D721Med (cell line): ENCODE data around the gene TSHR.
A peak's percentile ranks its signal among the peaks of the same experiment; 100 is the strongest.

Experiments used
- DNase-seq: peaks from one replicate; pipeline ENCODE4 v3.0.0; 2011; ENCODE audit warnings: low spot score; ENCODE audit not compliant: insufficient read length
- FAIRE-seq: peaks from 2 replicates; lab custom pipeline; 2011; peaks lifted over from hg19 to GRCh38; lab: Jason Lieb, UNC
- TF ChIP-seq, protein P1 (sequence below): IDR thresholded peaks from 2 replicates; pipeline ENCODE4 v1.5.1; 2012; ENCODE audit warnings: mild to moderate bottlenecking, control low read depth; ENCODE audit not compliant: insufficient read depth; ENCODE audit errors: missing control alignments

Gene TSHR

DNA sequence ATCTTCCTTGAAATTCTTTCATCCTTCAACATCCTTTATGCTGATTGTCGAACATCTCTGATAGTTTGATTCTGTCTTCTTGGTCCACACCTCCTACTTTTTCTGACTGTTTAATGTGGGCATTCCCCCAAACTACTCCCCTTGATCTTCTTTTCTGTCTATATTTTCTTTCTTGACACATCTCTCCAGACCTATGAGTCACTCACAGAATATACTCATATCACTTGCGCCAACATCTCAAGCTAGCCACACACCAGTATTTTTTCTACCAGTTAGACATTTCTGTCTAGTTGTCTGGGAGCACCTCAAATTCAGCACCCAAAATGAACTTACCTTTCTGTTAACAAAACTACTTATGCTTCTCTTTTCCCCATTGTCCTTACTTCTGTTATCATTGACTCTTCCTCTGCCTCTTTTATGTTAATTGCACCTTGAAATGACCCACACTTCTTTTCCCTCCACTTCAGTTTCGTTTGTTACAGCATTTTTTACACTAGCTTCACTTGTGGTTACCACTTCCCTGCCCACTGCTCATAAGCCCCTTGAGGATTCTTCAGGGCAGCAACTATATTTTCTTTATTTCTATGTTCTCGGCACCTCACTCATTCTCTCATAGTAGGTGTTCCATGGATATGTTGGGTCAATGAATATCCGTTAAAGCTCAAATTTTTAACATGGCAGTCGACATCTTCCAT, 33.5 kb downstream of the TSHR start:
- DNase-seq (no peak), FAIRE-seq (no peak)
- TF ChIP-seq, protein P1, sequence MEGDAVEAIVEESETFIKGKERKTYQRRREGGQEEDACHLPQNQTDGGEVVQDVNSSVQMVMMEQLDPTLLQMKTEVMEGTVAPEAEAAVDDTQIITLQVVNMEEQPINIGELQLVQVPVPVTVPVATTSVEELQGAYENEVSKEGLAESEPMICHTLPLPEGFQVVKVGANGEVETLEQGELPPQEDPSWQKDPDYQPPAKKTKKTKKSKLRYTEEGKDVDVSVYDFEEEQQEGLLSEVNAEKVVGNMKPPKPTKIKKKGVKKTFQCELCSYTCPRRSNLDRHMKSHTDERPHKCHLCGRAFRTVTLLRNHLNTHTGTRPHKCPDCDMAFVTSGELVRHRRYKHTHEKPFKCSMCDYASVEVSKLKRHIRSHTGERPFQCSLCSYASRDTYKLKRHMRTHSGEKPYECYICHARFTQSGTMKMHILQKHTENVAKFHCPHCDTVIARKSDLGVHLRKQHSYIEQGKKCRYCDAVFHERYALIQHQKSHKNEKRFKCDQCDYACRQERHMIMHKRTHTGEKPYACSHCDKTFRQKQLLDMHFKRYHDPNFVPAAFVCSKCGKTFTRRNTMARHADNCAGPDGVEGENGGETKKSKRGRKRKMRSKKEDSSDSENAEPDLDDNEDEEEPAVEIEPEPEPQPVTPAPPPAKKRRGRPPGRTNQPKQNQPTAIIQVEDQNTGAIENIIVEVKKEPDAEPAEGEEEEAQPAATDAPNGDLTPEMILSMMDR = no peak

DNA sequence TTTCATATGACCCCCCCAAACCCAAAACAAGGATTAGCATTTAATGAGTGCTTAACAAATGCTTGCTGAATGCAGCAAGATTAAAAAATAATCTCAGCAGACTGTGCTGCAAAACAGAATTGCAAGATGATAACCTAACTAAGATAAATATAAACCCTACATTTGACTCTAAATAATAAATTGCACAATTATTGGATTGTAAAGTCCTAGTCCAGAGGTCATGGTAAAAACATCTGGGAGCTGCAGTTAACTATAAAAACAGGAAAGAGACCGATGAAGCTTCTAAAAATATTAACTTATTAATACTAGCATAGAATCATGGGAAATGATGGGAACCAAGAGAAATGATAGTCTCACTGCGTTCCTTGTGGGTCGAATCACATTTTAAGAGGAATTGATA, 37.2 kb downstream of the TSHR start:
- TF ChIP-seq, protein P1 = no peak
- DNase-seq (no peak), FAIRE-seq (peak; percentile 80)

DNA sequence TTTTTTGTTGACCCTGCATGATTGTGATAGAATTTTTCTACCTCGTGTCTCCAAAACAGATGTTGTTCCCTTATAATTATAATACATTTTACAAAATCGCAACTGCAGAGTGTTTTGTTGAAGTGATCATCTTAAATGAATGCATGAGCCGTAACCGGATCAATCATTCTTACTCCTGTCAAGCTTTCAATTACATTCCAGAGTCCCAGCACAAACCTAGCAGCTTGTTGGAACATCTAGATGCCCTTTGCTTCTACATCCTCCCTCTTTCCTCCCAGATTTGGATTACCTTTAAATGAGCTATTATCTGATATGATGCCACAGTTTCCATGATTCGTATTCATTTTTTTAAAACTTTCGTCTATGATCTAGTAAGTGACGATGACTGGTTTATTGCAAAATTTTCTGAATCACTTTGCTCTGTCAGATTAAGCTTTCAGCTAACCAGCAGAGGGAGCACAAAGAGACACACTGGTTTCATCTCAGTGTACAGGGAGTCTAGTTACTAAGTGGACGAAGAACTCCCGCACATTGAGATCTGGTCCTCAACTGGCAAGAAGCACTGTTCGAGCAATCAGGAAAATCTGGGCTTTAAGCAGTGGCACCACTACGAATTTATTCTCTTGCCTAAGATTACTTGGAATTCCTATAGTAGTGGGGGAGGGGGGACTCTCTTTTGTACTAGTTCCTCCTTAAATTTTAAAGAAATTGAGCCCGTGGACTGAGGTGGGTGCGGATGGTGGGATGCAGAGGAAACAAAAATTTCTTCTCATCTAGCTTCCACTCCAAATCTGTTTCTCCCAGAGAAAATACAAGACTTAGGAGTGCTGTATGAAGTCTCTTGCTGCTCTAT, 40.9 kb downstream of the TSHR start:
- TF ChIP-seq, protein P1 = peak; percentile 60
- FAIRE-seq = no peak
- no peak for DNase-seq

DNA sequence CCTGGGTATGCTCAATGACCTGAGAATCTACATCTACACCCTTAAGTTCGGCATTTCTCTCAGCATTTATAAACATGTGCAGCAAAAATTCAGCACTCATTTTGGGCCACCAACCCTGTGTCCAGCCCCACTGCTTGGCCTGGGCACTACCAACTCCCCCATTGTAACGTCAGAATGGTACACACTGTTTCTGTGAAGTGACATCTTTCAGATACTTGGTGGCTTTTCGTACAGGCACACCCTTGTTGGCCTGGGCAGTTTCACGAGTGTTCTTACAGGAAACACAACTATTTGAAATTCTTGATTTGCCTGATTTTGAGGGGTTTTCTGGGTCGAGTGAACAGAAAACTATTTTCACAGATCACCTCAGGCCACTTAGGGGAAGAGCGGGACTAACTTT, 46.0 kb downstream of the TSHR start:
- FAIRE-seq (no peak), DNase-seq (no peak)
- TF ChIP-seq, protein P1 = no peak

DNA sequence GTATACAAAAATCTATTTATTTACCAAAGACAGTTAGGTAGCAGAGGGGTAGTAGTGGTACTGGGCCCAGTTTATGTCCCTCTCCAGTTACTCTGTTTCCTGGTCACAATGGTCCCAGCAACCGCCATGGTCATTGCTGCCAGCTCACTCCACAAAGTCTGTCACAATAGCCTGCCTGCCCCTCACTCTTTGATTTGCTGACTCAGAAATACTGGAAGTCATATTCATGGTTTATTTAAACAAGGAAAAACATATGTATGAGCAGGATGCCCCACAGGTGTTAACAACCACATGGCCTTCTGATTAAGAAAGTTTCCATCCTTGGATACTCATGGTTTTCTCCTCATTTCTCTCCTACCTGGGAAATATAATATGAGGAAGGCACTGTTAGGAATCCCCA, 49.2 kb downstream of the TSHR start:
- DNase-seq (no peak), FAIRE-seq (no peak)
- TF ChIP-seq, protein P1 = no peak

DNA sequence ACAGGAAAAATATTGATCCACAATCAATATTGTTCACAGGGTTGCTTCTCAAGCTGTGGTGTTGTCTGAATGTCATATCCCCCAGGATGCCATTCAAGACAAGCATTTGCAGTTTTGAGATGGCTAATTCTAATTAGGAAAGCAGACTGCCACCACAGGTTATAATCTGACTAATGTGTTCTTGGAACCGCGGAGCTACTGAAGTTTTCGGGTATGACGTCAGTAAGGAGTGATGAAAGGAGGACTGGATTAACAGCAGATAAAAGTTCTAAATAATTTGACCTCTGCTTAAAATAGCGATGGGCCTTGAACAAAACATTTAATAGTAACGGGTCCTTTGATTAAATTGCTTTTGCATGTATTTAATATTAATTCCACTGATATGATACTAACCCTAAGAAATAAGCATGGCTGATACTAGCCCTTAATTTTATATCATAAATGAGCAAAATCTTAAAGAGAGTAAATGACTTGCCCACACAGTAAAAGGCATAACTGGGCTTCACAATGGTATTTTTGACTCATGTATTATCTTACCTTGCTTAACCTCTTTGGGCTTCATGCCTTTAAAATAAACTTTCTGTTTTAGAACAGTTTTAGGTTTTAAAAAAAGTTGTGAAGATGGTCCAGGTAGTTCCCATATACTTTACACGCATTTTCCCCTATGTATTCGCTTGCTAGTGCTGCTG, 50.3 kb downstream of the TSHR start:
- no peak for DNase-seq
- TF ChIP-seq, protein P1 = no peak
- FAIRE-seq = no peak
